Sigmoid colon (tissue), 3 donors: ENCODE measurements around the gene PGM1.

Source experiments
- POLR2A ChIP-seq, 2 donors: fragments of 450-650 bp; IDR thresholded peaks; one replicate each; pipeline ENCODE4 v1.6.1; 2016; ENCODE audit warnings: antibody characterized with exemption in 2 of 2, mild to moderate bottlenecking in 2 of 2, moderate library complexity in 2 of 2
- TF ChIP-seq, protein P1 (sequence below), 4 experiments: fragments of 450-650 bp in 3 of 4; fragments of 200-600 bp in 1 of 4; IDR thresholded peaks; one replicate each; pipeline ENCODE4 v1.5.1; 2016 to 2019; ENCODE audit warnings: antibody characterized with exemption in 4 of 4, mild to moderate bottlenecking in 3 of 4, moderate library complexity in 2 of 4

DNA sequence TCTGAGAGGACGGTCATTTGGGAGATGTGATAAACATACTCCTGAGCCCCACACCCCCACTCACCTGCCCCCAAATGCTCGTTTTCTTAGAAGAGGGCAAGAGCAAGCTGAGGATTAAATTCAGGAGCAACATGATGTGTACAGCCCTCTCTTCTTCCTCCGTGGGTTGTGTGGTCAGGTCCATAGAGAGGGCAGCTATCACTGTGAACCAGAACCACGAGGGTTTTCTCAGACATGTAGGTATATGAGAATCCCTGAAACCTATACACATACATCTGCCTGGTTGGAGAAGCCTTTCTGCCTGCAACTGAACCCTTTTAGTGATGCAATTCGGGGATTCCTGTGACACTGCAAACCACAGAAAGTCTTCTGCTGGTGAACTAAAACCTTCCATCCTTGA is 38.9 kb downstream of the PGM1 start:
- TF ChIP-seq, protein P1, sequence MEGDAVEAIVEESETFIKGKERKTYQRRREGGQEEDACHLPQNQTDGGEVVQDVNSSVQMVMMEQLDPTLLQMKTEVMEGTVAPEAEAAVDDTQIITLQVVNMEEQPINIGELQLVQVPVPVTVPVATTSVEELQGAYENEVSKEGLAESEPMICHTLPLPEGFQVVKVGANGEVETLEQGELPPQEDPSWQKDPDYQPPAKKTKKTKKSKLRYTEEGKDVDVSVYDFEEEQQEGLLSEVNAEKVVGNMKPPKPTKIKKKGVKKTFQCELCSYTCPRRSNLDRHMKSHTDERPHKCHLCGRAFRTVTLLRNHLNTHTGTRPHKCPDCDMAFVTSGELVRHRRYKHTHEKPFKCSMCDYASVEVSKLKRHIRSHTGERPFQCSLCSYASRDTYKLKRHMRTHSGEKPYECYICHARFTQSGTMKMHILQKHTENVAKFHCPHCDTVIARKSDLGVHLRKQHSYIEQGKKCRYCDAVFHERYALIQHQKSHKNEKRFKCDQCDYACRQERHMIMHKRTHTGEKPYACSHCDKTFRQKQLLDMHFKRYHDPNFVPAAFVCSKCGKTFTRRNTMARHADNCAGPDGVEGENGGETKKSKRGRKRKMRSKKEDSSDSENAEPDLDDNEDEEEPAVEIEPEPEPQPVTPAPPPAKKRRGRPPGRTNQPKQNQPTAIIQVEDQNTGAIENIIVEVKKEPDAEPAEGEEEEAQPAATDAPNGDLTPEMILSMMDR (IDR thresholded peaks at IDR 0.05) = no peak
- no peak for TF ChIP-seq POLR2A (IDR thresholded peaks at IDR 0.05)
